Prostate gland (tissue), 2 donors: ENCODE data around the gene ADRM1. TPM values are rescaled to one million over a fixed set of nuclear protein-coding genes. Genes with fewer than 3 reads are reported as not detected.

Experiments
- DNase-seq: peaks from one replicate; pipeline ENCODE4 v3.0.0-alpha.2; 2019; ENCODE audit warnings: low spot score
- H3K27ac ChIP-seq, 2 donors: fragments of 200-600 bp; sonication (generic); 2 replicates each; pipeline ENCODE4 v1.5.1; 2017 to 2019
- H3K27me3 ChIP-seq: fragments of 200-600 bp; sonication (generic); replicated peaks from 2 replicates; pipeline ENCODE4 v1.5.1; 2019; ENCODE audit not compliant: insufficient read depth
- H3K36me3 ChIP-seq, 2 donors: fragments of 200-600 bp; sonication (generic); 1 replicate in 1 of 2; 2 replicates in 1 of 2; pipeline versions ENCODE4 v1.5.1 to v1.8.1; 2017 to 2019
- H3K4me1 ChIP-seq: fragments of 200-600 bp; sonication (generic); replicated peaks from 2 replicates; pipeline ENCODE4 v1.5.1; 2019
- H3K4me3 ChIP-seq, 2 donors: fragments of 200-600 bp; sonication (generic); 2 replicates each; pipeline ENCODE4 v1.5.1; 2017 to 2019
- H3K9me3 ChIP-seq: fragments of 200-600 bp; sonication (generic); 2 replicates; pipeline ENCODE4 v1.5.1; 2017
- POLR2A ChIP-seq: fragments of 450-650 bp; IDR thresholded peaks from one replicate; pipeline ENCODE4 v1.6.1; 2016; ENCODE audit warnings: antibody characterized with exemption, mild to moderate bottlenecking
- POLR2AphosphoS5 ChIP-seq: sonication (generic); formaldehyde crosslinking; IDR thresholded peaks from one replicate; pipeline ENCODE4 v1.6.1; 2017; ENCODE audit warnings: antibody characterized with exemption
- WGBS: methylation state at CpG from one replicate; pipeline ENCODE4 v1.1.5; 2018; 5-methylcytosine and 5-hydroxymethylcytosine counted together
- intact Hi-C: fragments of 100-400 bp; cut with DNase I; formaldehyde crosslinking; loops from one replicate; pipeline ENCODE4 v1.14.2; 2022
- total RNA-seq, 2 donors: library from RNA; depleted of rRNA; stranded (reverse); fragments of >200 nt; gene quantifications; one replicate each; pipeline ENCODE4 v1.1.0, GENCODE V29; 2016
- TF ChIP-seq, protein P1 (sequence below), 4 experiments: fragments of 200-600 bp in 2 of 4; fragments of 450-650 bp in 2 of 4; sonication (generic) in 2 of 4; IDR thresholded peaks; 1 replicate in 3 of 4; 2 replicates in 1 of 4; pipeline ENCODE4 v1.5.1; 2016 to 2019; ENCODE audit warnings: antibody characterized with exemption in 4 of 4, mild to moderate bottlenecking in 2 of 4, moderate library complexity in 2 of 4

Gene ADRM1
- total RNA-seq, 2 donors from 2014 or later: 149 to 207 TPM

DNA sequence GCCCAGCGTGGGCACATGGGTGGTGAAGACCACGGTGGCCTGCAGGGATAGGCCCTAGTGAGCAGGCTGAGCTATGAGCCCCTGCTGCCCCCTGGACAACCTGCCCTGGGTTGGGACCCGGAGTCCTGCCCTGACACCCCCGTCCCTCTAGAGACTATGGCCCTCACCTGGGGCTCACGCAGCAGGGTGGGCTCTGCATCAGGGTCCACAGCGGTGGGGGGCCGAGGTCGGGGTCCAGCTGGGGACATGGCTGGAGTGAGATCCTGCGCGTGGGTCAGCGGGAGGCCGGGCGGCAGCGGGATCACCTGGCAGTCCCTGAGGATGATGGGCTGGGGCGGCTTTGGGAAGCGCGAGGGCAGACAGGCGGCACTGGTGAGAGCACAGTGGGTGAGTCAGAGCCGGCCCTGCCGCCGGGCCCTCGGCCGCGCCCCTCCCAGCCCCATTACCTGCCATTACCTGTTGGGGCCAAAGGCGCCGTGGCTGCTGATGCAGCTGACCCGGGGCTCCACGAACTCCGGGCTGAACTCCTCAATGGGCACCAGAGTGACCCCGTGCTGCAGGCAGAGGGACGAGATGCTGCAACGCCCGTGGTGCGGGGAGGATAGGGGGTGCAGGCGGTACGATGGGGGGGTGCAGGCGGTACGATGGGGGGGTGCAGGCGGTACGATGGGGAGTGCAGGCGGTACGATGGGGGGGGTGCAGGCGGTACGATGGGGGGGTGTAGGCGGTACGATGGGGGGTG is 27.9 kb downstream of the ADRM1 start:
- no peaks in the 10 kb centered on the region for H3K27me3 ChIP-seq
- H3K36me3 ChIP-seq: peaks cover 6 to 20% of the 10 kb centered on the region in 2 donors
- H3K9me3 ChIP-seq: no peaks in the 10 kb centered on the region
- H3K4me1 ChIP-seq: no peaks in the 10 kb centered on the region
- intact Hi-C loops: no loop called here
- no peak overlapping the region for H3K4me3 ChIP-seq
- no peak for TF ChIP-seq POLR2A
- TF ChIP-seq, protein P1, sequence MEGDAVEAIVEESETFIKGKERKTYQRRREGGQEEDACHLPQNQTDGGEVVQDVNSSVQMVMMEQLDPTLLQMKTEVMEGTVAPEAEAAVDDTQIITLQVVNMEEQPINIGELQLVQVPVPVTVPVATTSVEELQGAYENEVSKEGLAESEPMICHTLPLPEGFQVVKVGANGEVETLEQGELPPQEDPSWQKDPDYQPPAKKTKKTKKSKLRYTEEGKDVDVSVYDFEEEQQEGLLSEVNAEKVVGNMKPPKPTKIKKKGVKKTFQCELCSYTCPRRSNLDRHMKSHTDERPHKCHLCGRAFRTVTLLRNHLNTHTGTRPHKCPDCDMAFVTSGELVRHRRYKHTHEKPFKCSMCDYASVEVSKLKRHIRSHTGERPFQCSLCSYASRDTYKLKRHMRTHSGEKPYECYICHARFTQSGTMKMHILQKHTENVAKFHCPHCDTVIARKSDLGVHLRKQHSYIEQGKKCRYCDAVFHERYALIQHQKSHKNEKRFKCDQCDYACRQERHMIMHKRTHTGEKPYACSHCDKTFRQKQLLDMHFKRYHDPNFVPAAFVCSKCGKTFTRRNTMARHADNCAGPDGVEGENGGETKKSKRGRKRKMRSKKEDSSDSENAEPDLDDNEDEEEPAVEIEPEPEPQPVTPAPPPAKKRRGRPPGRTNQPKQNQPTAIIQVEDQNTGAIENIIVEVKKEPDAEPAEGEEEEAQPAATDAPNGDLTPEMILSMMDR (IDR thresholded peaks at IDR 0.05): no peak
- TF ChIP-seq POLR2AphosphoS5: no peak
- WGBS: 88% methylated on average over 39 of the region's 46 CpGs
- H3K27ac ChIP-seq: no peak overlapping the region
- no peak for DNase-seq

DNA sequence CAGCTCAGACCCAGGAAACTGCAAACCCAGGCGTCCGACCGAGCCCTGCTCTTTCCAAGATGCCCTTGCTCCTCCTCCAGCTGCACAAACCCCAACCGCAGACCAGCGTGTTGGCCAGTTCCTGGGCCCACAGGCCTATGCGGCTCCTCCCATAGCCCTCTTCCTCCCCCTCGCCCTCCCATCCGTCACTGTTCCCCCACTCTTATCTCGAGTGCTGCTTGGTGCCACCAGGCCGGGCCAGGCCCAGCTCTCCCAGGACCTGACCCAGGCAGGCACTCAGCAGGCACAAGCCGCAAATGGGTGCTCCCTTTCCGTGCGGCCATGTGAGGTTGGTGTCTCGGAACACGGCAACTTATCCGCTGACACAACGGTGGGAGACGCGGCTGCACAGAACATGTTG is 28.6 kb downstream of the ADRM1 start:
- intact Hi-C loops: no loop called here
- H3K27me3 ChIP-seq: no peaks in the 10 kb centered on the region
- peaks cover 6 to 20% of the 10 kb centered on the region in 2 donors for H3K36me3 ChIP-seq
- TF ChIP-seq POLR2A: no peak
- TF ChIP-seq POLR2AphosphoS5: no peak
- TF ChIP-seq, protein P1 (IDR thresholded peaks at IDR 0.05): no peak
- H3K27ac ChIP-seq: no peak overlapping the region
- WGBS: 94% methylated on average over 19 of the region's 19 CpGs
- H3K4me1 ChIP-seq: no peaks in the 10 kb centered on the region
- no peaks in the 10 kb centered on the region for H3K9me3 ChIP-seq
- H3K4me3 ChIP-seq: no peak overlapping the region
- no peak for DNase-seq

DNA sequence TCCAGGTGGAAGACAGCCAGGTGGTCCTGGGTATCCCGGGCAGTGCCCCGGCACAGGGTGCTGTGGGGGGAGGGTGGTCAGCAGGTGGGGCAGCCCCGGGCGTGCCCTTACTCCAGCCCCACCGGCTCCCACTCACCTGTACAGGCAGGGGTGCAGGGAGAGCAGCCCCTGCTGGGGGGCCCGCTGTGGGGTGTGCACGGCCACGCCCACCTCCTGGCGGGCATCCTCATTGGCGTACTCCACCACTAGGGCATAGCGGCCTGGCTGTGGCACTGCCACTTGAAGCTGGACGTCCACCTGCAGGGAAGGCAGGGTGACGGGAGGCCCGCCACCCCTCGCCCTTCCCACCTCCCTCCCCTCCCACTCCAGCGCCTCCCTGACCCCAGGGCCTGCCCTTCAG is 29.6 kb downstream of the ADRM1 start:
- H3K4me3 ChIP-seq: no peak overlapping the region
- H3K27ac ChIP-seq: no peak overlapping the region
- TF ChIP-seq, protein P1 (IDR thresholded peaks at IDR 0.05): no peak
- no peak for TF ChIP-seq POLR2A
- no peak for TF ChIP-seq POLR2AphosphoS5
- no peak for DNase-seq
- 82% methylated on average over 16 of the region's 16 CpGs for WGBS
- no peaks in the 10 kb centered on the region for H3K9me3 ChIP-seq
- peaks cover 6 to 20% of the 10 kb centered on the region in 2 donors for H3K36me3 ChIP-seq
- no peaks in the 10 kb centered on the region for H3K4me1 ChIP-seq
- intact Hi-C loops: no loop called here
- H3K27me3 ChIP-seq: no peaks in the 10 kb centered on the region

DNA sequence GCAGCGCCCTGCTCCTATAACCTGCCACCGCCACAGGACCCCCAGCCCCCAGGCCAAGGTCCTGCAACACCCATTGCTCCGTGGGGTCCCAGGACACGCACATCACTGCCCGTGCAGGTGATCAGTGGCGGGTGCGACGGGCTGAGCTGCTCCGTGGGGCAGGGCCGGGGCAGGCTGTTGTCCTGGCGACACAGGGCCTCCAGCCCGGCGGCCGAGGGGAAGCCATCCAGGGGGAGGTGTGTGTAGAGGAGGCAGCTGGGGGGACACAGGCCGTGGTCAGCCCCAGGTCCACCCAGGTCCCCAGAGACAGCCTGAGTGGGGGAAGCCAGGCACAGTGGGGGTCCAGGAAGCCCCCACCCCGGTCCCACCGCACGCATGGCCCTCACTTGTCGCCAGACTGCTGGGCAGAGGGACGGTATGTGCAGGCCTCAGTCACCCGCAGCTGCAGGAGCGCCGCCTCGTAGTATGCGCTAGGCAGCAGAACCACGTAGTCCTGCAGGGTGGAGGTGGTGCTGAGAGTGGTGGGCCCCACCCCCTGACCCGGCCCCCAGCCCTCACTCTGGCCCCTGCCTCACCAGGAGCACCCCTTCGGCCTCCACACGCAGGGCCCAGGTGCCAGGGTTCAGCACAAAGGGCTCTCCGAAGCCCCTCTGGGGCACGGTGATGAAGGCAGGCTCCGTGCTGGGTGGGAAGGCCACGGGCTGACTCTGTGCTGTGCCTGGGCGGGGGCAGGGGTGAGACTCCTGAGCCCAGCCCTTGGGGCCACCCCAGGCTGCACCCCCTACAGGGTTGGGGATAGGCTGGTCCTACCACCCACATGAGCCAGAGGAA is 30.4 kb downstream of the ADRM1 start:
- no peak for DNase-seq
- 92% methylated on average over 19 of the region's 34 CpGs for WGBS
- Histone ChIP-seq H3K27ac (no peak overlapping the region), H3K36me3 (peaks cover 6 to 20% of the 10 kb centered on the region in 2 donors), H3K4me1 (no peaks in the 10 kb centered on the region), H3K4me3 (no peak overlapping the region), H3K9me3 (no peaks in the 10 kb centered on the region), H3K27me3 (no peaks in the 10 kb centered on the region)
- TF ChIP-seq POLR2A (no peak), POLR2AphosphoS5 (no peak)
- TF ChIP-seq, protein P1 (IDR thresholded peaks at IDR 0.05): no peak
- intact Hi-C loops: no loop called here
